Activated T-cell treated with anti-CD3 and anti-CD28 coated beads, Interleukin-2, amount 50 U/mL, for 48 hours (primary cell): ENCODE results near the gene GRAMD1B.
"Not testable (repeated sequence)": the region's sequence is repeated elsewhere in the genome, so short reads cannot be mapped to it uniquely, and the experiment has no call there.

ENCODE experiments used
- DNase-seq, 2 experiments: peaks; one replicate each; pipeline ENCODE4 v3.0.0-alpha.2; 2020

GRAMD1B gene

GRCh38 chr11:123653827-123654565, 223.9 kb downstream of the GRAMD1B start:
- DNase-seq = peak; percentile 44 to 58

DNA sequence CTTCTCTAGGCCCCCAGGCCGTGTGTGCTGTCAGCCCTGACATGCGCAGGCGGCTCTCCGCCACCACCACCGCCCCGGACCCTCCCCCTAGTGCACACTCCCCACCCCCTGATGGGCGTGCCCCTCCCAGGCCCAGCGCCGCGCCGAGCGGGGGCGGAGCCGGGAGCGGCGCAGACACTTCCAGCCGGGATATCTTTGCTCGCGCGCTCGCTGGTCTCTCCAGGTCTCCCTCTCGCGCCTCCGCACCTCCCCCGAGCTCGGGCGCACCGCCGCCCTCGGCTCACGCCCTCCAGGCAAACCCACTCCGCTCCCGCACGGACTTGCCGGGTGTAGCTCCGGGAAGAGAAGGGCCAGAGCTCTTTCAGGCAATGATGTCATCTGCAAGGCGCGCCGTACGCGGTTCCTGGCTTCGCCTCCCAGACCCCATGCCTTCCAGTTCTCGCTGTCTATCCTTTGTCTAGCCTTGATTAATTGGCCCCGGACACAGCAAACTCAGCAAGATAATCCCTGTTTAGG, 224.6 kb downstream of the GRAMD1B start, which contains the start of gene SCN3B:
Gene SCN3B, minus strand, starts transcription at position 59 of the 516 bp plus-strand sequence. CDS start 823 bp downstream, outside the sequence.
- DNase-seq = peak; percentile 33 to 46

GRCh38 chr11:123659311-123659710, 229.2 kb downstream of the GRAMD1B start:
- DNase-seq = no peak

GRCh38 chr11:123659965-123660364, 229.9 kb downstream of the GRAMD1B start:
- DNase-seq = not testable (repeated sequence)

DNA sequence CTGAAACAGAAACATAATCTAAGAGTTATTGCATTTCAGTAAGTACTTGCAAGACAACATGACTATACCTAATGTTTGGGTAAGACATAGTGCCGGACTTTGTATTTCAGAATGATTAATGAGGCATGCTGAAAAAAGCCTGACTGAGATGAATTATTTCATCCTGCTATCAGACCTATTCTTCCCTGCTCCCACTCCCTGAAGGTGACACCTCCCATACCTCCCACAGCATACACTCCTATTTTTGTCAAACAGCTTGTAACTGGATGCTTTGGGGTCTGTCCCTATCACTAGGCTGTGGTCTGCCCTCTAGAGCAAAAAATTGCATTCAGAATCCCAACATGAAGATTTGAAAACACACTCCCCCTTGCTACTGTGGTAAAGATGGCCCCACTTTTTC, 235.2 kb downstream of the GRAMD1B start:
- DNase-seq = no peak

GRCh38 chr11:123670081-123670480, 240.0 kb downstream of the GRAMD1B start:
- DNase-seq = no peak

DNA sequence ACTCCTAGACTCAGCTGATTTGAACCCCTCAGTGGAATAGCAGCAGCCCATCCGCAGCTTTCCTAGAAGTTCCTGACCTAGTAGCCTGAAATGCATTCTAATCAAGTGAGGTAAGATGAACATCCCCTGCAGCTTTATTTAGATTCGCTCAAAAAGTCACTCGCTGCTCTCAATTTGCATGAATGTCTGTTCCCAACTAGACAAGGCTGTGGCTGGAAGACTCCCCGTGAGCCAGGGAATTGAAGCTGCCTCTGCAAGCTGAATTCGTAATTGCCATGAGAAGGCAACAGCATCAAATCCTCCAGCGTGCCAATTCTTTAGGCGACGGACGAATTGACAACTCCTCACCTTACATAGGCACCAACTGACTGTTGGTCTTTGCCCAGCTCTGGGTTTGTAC, 241.5 kb downstream of the GRAMD1B start:
- no peak for DNase-seq

- no peak for DNase-seq
Measured at GRCh38 chr11:123672568-123672967, 242.5 kb downstream of the GRAMD1B start.

DNA sequence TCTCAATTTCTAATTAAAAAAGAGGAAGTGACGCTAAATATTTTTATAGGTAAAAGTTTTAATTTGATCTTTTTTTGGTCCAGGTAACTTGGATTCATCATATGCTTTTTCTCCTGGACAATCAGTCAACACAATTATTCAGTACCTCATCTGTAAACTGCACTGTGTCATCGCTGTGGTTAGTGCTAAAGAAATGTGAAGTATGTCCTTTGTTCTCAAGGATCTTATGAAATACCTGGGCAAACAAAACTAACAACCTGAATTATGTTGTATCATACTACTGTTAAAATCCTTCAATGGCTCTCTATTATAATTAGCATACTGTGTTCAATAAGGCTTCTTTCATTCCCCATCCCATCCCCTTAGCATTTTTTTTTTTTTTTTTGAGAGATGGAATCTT, 244.2 kb downstream of the GRAMD1B start:
- DNase-seq = no peak
